GM12878 (cell line): ENCODE data around the gene BZW2. TPM values are rescaled to one million over a fixed set of nuclear protein-coding genes. Genes with fewer than 3 reads are reported as not detected.

Source experiments
- ATAC-seq: fragments of 200-7000 bp; cut with Tn5 transposase; 3 replicates; pipeline ENCODE4 v1.9.1; 2020; ENCODE audit warnings: mild to moderate bottlenecking, moderate library complexity
- BruUV-seq: library from RNA; stranded (reverse); fragments of 400-500 nt; replicated peaks from 2 replicates; lab custom pipeline; 2021; lab: Mats Ljungman, UMichigan
- CTCF ChIA-PET: fragments of 300-600 bp; sonication (Branson Sonifier 250); formaldehyde crosslinking; extraction: SDS; loops from one replicate; lab custom pipeline; 2021; ENCODE audit warnings: inconsistent platforms; lab: Yijun Ruan, JAX
- POLR2A ChIA-PET: fragments of 350-600 bp; formaldehyde crosslinking; extraction: SDS; loops from one replicate; lab custom pipeline; 2021; ENCODE audit warnings: inconsistent platforms; lab: Charles Lee
- RAD21 ChIA-PET: fragments of 300-600 bp; sonication (Branson Sonifier 250); formaldehyde crosslinking; loops from one replicate; lab custom pipeline; 2023; ENCODE audit warnings: antibody characterized with exemption; ENCODE audit not compliant: unreplicated experiment; lab: Charles Lee
- SMC1A ChIA-PET: fragments of 300-600 bp; sonication (Branson Sonifier 250); formaldehyde crosslinking; loops from one replicate; lab custom pipeline; 2023; ENCODE audit not compliant: unreplicated experiment, uncharacterized antibody; lab: Charles Lee
- DNase-seq: peaks from one replicate; pipeline ENCODE4 v3.0.0-alpha.2; 2011; ENCODE audit warnings: low read depth, low spot score
- FAIRE-seq: peaks from 3 replicates; lab custom pipeline; 2011; peaks lifted over from hg19 to GRCh38; lab: Jason Lieb, UNC
- H2AFZ ChIP-seq: 2 replicates; pipeline ENCODE4 v1.6.0; 2011; ENCODE audit warnings: low read depth, low read length, control low read depth; ENCODE audit not compliant: control insufficient read depth
- H3K27ac ChIP-seq: 2 replicates; pipeline ENCODE4 v1.5.1; 2011; ENCODE audit warnings: control low read depth; ENCODE audit not compliant: control insufficient read depth, insufficient read depth
- H3K27me3 ChIP-seq, 2 experiments: replicated peaks in 1 of 2; 2 replicates each; pipeline versions ENCODE4 v1.6.0 to v1.6.1; 2011; ENCODE audit warnings: low read length in 1 of 2; ENCODE audit not compliant: control insufficient read depth in 2 of 2, insufficient read depth in 2 of 2
- H3K36me3 ChIP-seq, 2 experiments: 2 replicates each; pipeline ENCODE4 v1.5.1; 2011; ENCODE audit warnings: low read length in 1 of 2; ENCODE audit not compliant: control insufficient read depth in 2 of 2, insufficient read depth in 2 of 2
- H3K4me1 ChIP-seq: 2 replicates; pipeline ENCODE4 v1.6.1; 2011; ENCODE audit warnings: mild to moderate bottlenecking, low read length, moderate library complexity, mixed read lengths; ENCODE audit not compliant: control insufficient read depth, insufficient read depth
- H3K4me2 ChIP-seq: 2 replicates; pipeline ENCODE4 v1.6.0; 2011; ENCODE audit warnings: control low read depth; ENCODE audit not compliant: control insufficient read depth, insufficient read depth
- H3K4me3 ChIP-seq: fragments of 200-600 bp; sonication (generic); 2 replicates; pipeline ENCODE4 v1.5.1; 2016
- H3K79me2 ChIP-seq: 2 replicates; pipeline ENCODE4 v1.6.0; 2011; ENCODE audit warnings: low read length; ENCODE audit not compliant: control insufficient read depth, insufficient read depth
- H3K9ac ChIP-seq: 2 replicates; pipeline ENCODE4 v1.8.0; 2011; ENCODE audit warnings: low read length, control low read depth, mixed read lengths; ENCODE audit not compliant: control insufficient read depth, insufficient read depth
- H3K9me3 ChIP-seq: replicated peaks from 3 replicates; pipeline ENCODE4 v1.5.1; 2011; ENCODE audit warnings: mild to moderate bottlenecking, low read length; ENCODE audit not compliant: control insufficient read depth, insufficient read depth
- H4K20me1 ChIP-seq: 2 replicates; pipeline ENCODE4 v1.6.0; 2011; ENCODE audit not compliant: control insufficient read depth, insufficient read depth
- CREM ChIP-seq: IDR thresholded peaks from 2 replicates; pipeline ENCODE4 v1.6.1; 2014; ENCODE audit warnings: antibody characterized with exemption, low read depth
- KDM1A ChIP-seq: fragments of 200-600 bp; sonication (generic); IDR thresholded peaks from 2 replicates; pipeline ENCODE4 v1.6.1; 2016; ENCODE audit warnings: borderline replicate concordance
- MYC ChIP-seq: IDR thresholded peaks from 2 replicates; pipeline ENCODE4 v1.6.1; 2011; ENCODE audit warnings: mild to moderate bottlenecking, low read length, moderate library complexity, inconsistent platforms; ENCODE audit not compliant: insufficient read depth, insufficient replicate concordance, insufficient read length, severe bottlenecking
- NFYB ChIP-seq: IDR thresholded peaks from 2 replicates; pipeline ENCODE4 v1.6.1; 2011; ENCODE audit warnings: low read depth, mild to moderate bottlenecking, low read length, improper control_type of control experiment, moderate library complexity; ENCODE audit not compliant: insufficient read depth
- PAX5 ChIP-seq: IDR thresholded peaks from 2 replicates; pipeline ENCODE4 v1.6.1; 2011; ENCODE audit warnings: low read depth, low read length, borderline replicate concordance
- RAD21 ChIP-seq: IDR thresholded peaks from 2 replicates; pipeline ENCODE4 v1.6.1; 2011; ENCODE audit warnings: mild to moderate bottlenecking, low read depth, low read length, moderate library complexity; ENCODE audit not compliant: insufficient read depth
- SMC3 ChIP-seq: IDR thresholded peaks from 2 replicates; pipeline ENCODE4 v1.6.1; 2011; ENCODE audit warnings: low read length, improper control_type of control experiment, borderline replicate concordance
- WGBS: methylation state at CpG from one replicate; pipeline ENCODE4 v1.1.6; 2016; ENCODE audit warnings: low lambda C conversion rate; ENCODE audit not compliant: insufficient replicate concordance, insufficient coverage; ENCODE audit errors: missing lambda C conversion rate; 5-methylcytosine and 5-hydroxymethylcytosine counted together
- in situ Hi-C: fragments of 300-500 bp; cut with MboI; formaldehyde crosslinking; loops from 9 replicates; pipeline ENCODE4 v1.14.3; 2018; ENCODE audit warnings: mixed read lengths
- intact Hi-C: fragments of 100-400 bp; cut with micrococcal nuclease; formaldehyde crosslinking; loops from one replicate; pipeline ENCODE4 v1.14.2; 2022; ENCODE audit not compliant: unreplicated experiment
- polyA plus RNA-seq, 11 experiments: library from polyadenylated mRNA; depleted of rRNA in 4 of 11; unstranded in 6 of 11; stranded (reverse) in 5 of 11; fragments of >200 nt; fragmentation: Nextera tagmentation in 4 of 11; fragmentation: Illumina TruSeq in 1 of 11; extraction: Ambion mirVana in 4 of 11; extraction: Trizol in 1 of 11; gene quantifications; 1 replicate in 1 of 11; 2 replicates in 10 of 11; pipeline versions ENCODE4 v1.2.1 to v1.2.3, GENCODE V29; 2011 to 2016; ENCODE audit warnings: inconsistent platforms in 2 of 11, missing spikeins in 2 of 11, low read depth in 1 of 11
- total RNA-seq, 4 experiments: library from RNA; depleted of rRNA in 3 of 4; stranded (reverse); fragments of >200 nt in 3 of 4; fragmentation: Illumina TruSeq in 1 of 4; extraction: Trizol in 1 of 4; gene quantifications; 2 replicates each; pipeline versions ENCODE4 v1.2.1 to v1.2.3, GENCODE V29; 2013 to 2021

BZW2 gene
- total and polyA plus RNA-seq, 10 of the 15 experiments (the other 5 are each of a cell fraction or from before 2014, with no cell fraction given), result 1.3 to 6.8 (median 3.1) TPM

GRCh38 chr7:16647435-16647960, 1.5 kb downstream of the BZW2 start:
- TF ChIP-seq NFYB (no peak), MYC (no peak), RAD21 (no peak), KDM1A (no peak), SMC3 (no peak)
- TF ChIP-seq, all 136 proteins: peak for 0
- BruUV-seq, result no TSS peak
- H3K27me3 ChIP-seq, result peaks cover 5 to 14% of the 10 kb centered on the region in 2 experiments; a peak in 3 of 4 replicates
- ChIA-PET SMC1A (interaction anchor here (1.1 kb wide), 1 partner anchor 154 kb away, joined by 3 read pairs; no protein-coding TSS in a partner anchor), RAD21 (no interaction called here), POLR2A (no interaction called here), CTCF (no interaction called here)
- no peaks in the 10 kb centered on the region for H3K4me1 ChIP-seq
- H3K27ac ChIP-seq, result no peak overlapping the region
- DNase-seq (no peak), ATAC-seq (no peak), FAIRE-seq (no peak)
- no peaks in the 10 kb centered on the region for H3K79me2 ChIP-seq
- no peak overlapping the region for H2AFZ ChIP-seq
- no peak overlapping the region for H3K4me2 ChIP-seq
- no peaks in the 10 kb centered on the region for H3K9me3 ChIP-seq
- no peak overlapping the region for H3K9ac ChIP-seq
- intact Hi-C loops (no loop called here), in situ Hi-C loops (no loop called here)
- WGBS, result 43% methylated on average over 2 of the region's 2 CpGs
- H3K4me3 ChIP-seq, result no peak overlapping the region
- H4K20me1 ChIP-seq, result no peaks in the 10 kb centered on the region
- no peaks in the 10 kb centered on the region for H3K36me3 ChIP-seq

GRCh38 chr7:16648551-16648950, 2.6 kb downstream of the BZW2 start:
- H4K20me1 ChIP-seq, result no peaks in the 10 kb centered on the region
- H3K4me3 ChIP-seq, result no peak overlapping the region
- intact Hi-C loops (no loop called here), in situ Hi-C loops (no loop called here)
- DNase-seq (no peak), FAIRE-seq (no peak), ATAC-seq (no peak)
- ChIA-PET SMC1A (interaction anchor here (1.1 kb wide), 1 partner anchor 153 kb away, joined by 3 read pairs; no protein-coding TSS in a partner anchor), POLR2A (no interaction called here), RAD21 (no interaction called here), CTCF (no interaction called here)
- no peaks in the 10 kb centered on the region for H3K9me3 ChIP-seq
- peaks cover 5 to 14% of the 10 kb centered on the region in 2 experiments; a peak in 3 of 4 replicates for H3K27me3 ChIP-seq
- H3K4me1 ChIP-seq, result no peaks in the 10 kb centered on the region
- H3K79me2 ChIP-seq, result no peaks in the 10 kb centered on the region
- H3K27ac ChIP-seq, result no peak overlapping the region
- 94% methylated on average over 1 of the region's 1 CpG for WGBS
- no peaks in the 10 kb centered on the region for H3K36me3 ChIP-seq
- no TSS peak for BruUV-seq
- H2AFZ ChIP-seq, result no peak overlapping the region
- H3K4me2 ChIP-seq, result no peak overlapping the region
- no peak overlapping the region for H3K9ac ChIP-seq
- TF ChIP-seq PAX5 (no peak), CREM (no peak)
